Activated CD4-positive, alpha-beta T cell treated with anti-CD3 and anti-CD28 coated beads, Interleukin-2, amount 50 U/mL, for 48 hours (primary cell): ENCODE results near the gene PPDPF.

Experiments
- DNase-seq, 2 experiments: peaks; one replicate each; pipeline ENCODE4 v3.0.0-alpha.2; 2020

PPDPF gene

GRCh38 chr20:63522091-63522868 lies 1.7 kb downstream of the PPDPF start:
- no peak for DNase-seq

DNA sequence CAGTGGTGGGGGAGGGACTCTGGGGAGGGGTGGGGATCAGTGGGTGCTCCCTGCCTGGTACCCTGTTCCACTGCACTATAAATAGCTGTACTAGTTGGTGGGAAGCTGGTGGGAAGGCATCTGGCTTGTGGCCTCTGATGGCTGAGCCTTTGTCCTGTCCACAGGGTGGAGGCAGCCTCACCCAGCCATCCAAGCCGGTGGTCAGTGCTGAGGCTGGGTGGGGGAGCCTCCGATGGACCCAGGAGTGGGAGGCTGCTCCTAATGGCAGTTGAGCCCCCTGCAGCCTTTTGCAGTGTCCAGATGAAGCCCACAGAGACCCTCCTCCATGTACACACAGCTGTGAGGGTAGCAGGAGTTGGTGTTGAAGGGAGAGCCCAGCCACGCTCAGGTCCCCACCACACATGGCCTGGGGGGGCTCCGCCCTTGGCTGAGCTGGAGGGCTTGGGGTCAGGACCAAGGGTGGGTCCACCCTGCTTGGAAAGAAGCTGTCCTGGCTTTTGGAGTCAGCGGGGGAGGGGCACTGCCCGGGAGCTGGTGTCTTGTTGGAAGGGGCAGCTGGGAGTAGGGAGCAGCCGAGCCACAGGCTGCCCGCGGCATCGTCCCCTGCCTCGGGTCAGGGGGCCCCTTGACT lies 2.5 kb downstream of the PPDPF start:
- DNase-seq = no peak

GRCh38 chr20:63525185-63525584 lies 4.6 kb downstream of the PPDPF start:
- no peak for DNase-seq

DNA sequence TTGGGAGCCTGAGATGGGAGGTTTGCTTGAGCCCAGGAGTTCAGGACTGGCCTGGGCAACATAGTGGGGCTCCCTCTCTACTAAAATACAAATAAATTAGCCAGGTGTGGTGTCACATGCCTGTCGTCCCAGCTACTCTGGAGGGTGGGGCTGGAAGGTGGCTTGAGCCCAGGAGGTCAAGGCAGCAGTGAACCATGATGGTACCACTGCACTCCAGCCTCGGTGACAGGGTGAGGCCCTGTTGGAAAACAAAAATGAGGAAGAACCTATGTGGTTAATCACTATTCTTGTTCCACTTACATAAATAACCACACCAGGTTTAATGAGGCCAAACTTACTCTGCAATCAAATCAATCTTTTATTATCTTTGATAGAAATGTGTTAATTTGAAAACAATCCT lies 5.4 kb downstream of the PPDPF start:
- DNase-seq = no peak

DNA sequence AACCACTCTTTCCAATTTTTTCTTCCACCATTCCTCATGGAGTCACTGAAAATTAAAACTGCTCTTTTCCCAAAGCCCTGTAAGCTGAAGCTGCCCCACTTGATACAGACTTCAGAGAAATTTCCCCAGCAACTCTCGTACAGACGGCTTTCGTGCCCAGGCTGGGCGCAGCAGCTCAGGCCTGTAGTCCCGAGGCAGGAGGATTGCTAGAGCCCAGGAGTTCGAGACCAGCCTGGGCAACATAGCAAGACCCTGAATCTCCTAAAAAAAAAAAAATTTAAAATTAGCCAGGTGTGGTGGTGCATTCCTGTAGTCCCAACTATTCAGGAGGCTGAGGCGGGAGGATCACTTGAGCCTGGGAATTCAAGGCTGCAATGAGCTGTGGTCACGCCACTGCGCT lies 6.6 kb downstream of the PPDPF start:
- DNase-seq = no peak

GRCh38 chr20:63529180-63529860 lies 8.8 kb downstream of the PPDPF start:
- no peak for DNase-seq

DNA sequence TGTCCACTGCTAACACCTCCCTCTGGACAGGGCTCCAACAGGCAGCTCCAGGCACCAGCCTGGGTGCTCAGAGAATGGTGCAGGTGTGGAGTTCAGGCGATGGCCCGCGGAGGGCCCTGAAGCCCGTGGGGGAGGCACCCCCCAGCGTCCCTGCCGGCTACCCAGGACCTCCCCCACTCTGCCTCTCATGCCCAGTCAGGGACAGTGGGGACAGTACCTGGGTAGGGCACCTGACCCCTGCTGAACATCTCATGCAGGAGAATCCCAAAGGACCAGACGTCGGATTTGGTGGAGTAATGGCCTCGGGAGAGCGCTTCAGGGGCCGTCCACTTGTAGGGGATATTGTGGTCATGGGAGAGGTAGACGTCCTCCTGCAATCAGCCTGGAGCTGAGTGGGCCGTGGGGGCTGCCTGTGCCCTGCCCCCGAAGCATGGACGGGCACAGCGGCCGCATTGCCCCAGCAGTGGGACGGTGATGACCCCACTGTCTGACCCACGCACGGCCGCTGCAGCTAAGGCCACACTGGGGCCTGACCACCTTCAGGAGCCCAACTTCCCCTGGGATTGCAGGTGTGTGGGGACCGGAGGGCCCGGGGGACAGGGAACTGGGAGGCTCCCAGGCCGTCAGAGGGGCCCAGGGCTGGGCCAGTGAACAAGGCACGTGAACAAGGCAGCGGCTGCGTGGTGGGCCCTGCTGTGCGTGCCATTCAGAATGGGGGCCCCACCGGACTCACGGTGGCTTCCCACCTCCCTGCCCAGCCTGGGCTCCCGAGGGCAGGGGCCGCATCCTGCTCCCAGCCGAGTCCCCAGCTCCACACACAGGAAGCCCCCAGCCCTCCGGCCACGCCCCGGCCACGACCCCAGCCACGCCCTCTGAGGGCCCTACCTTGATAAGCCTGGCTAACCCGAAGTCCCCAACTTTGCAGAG lies 9.6 kb downstream of the PPDPF start:
- no peak for DNase-seq

GRCh38 chr20:63530788-63531160 lies 10.2 kb downstream of the PPDPF start:
- DNase-seq = no peak

DNA sequence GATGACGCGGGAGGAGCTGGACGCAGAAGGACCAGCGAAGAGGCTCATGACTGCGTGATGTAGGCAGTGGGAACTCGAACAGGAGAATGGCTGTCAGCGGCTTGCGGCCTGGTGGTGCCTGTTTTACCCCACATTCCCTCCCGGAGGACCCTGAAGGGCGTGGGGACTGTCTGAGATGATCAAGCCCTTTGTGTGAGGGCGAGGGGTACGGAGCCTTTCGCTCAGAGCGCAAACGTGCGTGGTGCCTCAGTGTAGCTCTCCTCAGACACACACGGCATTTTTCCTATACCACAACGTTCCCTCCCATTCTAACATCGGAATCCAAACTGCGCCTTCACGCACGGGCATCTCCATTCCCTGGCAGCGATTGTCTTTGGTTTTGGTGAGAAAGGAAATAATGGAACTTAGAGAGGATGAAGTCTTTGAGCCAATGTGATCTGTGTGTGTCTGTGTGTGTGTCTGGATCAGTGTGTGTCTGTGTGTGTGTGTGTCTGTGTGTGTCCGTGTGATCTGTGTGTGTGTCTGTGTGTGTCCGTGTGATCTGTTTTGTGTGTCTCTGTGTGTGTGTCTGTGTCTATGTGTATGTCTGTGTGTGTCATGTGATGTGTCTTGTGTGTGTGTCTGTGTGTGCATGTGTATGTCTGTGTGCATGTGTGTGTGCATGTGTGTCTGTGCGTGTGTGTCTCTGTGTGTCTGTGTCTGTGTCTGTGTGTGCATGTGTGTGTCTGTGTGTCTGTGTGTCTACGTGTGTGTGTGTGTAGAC lies 11.3 kb downstream of the PPDPF start:
- no peak for DNase-seq

GRCh38 chr20:63532449-63532971 lies 11.9 kb downstream of the PPDPF start:
- no peak for DNase-seq

DNA sequence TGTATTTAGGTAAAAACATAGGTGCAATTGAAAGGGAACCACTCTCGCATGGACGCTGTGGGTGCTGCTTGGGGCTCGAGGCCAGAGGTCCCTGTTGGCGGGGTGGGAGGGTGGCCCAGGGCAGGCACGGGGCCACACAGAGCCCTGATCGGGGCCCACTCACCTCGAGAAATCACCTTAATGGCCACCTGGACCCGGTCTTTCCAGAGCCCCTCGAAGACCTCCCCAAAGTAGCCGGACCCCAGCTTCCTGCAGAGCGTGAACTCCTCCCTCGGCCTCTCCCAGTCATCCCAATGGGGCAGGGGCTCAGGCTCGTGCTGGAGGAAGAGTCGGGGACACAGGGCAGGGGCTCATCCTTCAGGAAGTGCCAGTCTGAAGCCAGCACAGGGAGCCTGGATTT lies 12.8 kb downstream of the PPDPF start:
- no peak for DNase-seq

DNA sequence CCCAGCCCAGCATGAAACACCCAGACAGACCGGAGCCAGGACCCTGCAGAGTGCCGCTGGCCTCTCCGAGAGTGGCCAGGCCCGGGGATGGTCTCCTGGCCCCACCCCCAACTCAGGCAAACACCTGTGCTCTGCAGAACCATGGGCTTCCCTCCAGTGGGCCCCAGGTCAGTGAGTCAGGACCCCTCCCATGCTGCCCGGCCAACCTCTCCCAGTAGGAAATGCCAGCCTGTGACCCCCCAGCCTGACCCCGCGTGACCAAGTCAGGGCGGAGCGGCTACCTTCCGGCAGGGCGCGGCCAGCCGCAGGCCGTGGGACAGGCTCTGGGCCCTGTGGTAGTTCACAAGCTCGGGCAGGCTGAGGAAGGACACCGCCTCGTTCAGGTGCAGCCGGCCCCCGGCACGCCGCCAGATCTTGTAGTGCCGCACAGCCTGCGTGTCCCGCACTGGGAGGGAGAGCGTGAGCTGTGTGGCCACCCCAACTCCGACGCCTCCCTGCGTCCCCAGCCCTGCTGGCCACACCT lies 13.4 kb downstream of the PPDPF start:
- no peak for DNase-seq

DNA sequence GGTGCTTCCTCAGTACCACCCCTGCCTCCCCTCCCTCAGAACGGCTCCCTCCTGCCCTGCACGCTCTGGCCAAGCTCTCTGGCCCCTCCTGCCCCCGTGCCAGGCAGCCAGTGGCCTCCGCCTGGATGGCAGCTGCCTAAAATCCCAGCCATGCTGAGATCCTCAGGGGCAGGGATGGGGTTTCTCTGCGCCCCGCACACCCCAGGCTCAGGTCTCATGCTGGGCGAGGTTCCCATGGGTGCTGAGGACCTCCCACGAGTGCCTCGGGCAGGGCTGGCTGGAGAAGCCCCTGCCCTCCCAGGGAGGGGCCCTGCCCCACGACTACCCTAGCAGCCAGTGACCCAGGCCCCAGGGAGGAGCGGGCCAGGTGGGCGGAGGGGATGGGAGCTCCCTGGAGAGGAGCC lies 13.9 kb downstream of the PPDPF start:
- no peak for DNase-seq

GRCh38 chr20:63534831-63535651 lies 14.5 kb downstream of the PPDPF start:
- no peak for DNase-seq

- DNase-seq = no peak
Observed at GRCh38 chr20:63536241-63536977, 15.8 kb downstream of the PPDPF start.

- DNase-seq = peak; percentile 58 to 65
Observed at GRCh38 chr20:63536997-63537524, 16.5 kb downstream of the PPDPF start, which contains the start of gene PTK6. PTK6 (minus strand) TSS chr20:63537376; CDS start chr20:63537314, 62 bp downstream.

GRCh38 chr20:63537525-63538203 lies 17.1 kb downstream of the PPDPF start:
- DNase-seq = peak; percentile 96 to 98

DNA sequence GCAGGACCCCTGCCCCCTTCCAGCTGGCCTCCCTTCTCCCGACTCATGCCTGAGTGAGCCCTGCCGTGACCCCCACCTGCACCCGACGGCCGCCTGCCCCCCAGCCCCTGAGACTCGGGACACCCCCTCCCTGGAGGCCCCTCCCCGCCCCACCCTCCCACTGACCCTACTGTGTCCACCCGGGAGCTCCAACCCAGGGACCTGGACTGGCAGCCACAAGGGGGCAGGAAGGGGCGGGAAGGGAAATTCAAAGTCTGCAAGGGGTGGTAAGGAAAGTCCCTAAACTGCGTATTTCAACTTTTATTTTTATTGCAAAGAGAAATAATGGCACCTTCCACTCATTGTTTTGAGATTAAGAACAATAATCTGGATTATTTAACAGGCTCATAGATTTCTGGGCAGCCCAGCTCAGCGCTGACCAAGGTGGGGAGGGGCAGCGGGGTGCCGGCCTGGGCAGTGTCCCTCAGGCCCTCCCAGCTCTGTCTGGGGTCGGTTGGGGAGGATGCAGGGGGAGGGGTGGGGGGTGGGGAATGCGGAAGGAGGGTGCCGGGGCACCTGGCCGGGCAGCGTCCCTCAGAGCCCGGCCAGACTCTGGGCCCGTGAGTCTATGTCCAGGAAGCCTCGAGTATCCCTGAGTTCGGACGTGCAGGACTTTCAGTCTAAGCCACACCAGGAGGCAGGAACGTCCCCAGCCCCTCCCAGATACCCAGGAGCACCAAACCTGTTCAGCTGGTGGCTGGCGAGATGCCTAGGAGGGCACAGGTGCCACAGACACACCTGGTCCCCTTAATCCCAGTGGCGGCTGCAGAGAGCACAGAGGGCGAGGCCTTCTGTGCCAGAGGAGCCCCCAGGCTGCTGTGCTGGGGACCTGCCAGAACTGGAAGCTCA lies 17.9 kb downstream of the PPDPF start:
- DNase-seq = peak in 1 of 2 experiments; percentile 26
